Osteoblast (primary cell): ENCODE results near the gene MTA1. TPM values are rescaled to one million over a fixed set of nuclear protein-coding genes. Genes with fewer than 3 reads are reported as not detected.

Experiments used
- DNase-seq: peaks from one replicate; pipeline ENCODE4 v3.0.0; 2011; ENCODE audit warnings: low spot score, mixed read lengths; ENCODE audit not compliant: insufficient read length; ENCODE audit errors: missing footprints
- H2AFZ ChIP-seq: 2 replicates; pipeline ENCODE4 v1.6.0; 2011; ENCODE audit warnings: mild to moderate bottlenecking, low read length
- H3K27ac ChIP-seq: 2 replicates; pipeline ENCODE4 v1.5.1; 2011; ENCODE audit warnings: mild to moderate bottlenecking, low read depth, low read length, moderate library complexity
- H3K27me3 ChIP-seq: 2 replicates; pipeline ENCODE4 v1.6.0; 2012; ENCODE audit warnings: mild to moderate bottlenecking, control low read depth, inconsistent platforms, low read length, moderate library complexity; ENCODE audit not compliant: insufficient read depth
- H3K36me3 ChIP-seq: 2 replicates; pipeline ENCODE4 v1.5.1; 2011; ENCODE audit warnings: mild to moderate bottlenecking, low read length, control low read depth, moderate library complexity; ENCODE audit not compliant: insufficient read depth
- H3K4me1 ChIP-seq: 2 replicates; pipeline ENCODE4 v1.5.1; 2011; ENCODE audit warnings: mild to moderate bottlenecking, low read length, control low read depth, moderate library complexity; ENCODE audit not compliant: insufficient read depth
- H3K4me2 ChIP-seq: 2 replicates; pipeline ENCODE4 v1.6.0; 2011; ENCODE audit warnings: mild to moderate bottlenecking, low read length; ENCODE audit not compliant: insufficient read depth
- H3K4me3 ChIP-seq: fragments of 200-600 bp; sonication (generic); 3 replicates; pipeline ENCODE4 v1.5.1; 2012; ENCODE audit warnings: mild to moderate bottlenecking, low read length, inconsistent platforms; ENCODE audit not compliant: insufficient read depth
- H3K79me2 ChIP-seq: 2 replicates; pipeline ENCODE4 v1.6.0; 2012; ENCODE audit warnings: mild to moderate bottlenecking, low read length, control low read depth, inconsistent platforms; ENCODE audit not compliant: insufficient read depth
- H3K9me3 ChIP-seq: 2 replicates; pipeline ENCODE4 v1.5.1; 2011; ENCODE audit warnings: low read depth, low read length, control low read depth
- H4K20me1 ChIP-seq: 2 replicates; pipeline ENCODE4 v1.6.0; 2012; ENCODE audit warnings: mild to moderate bottlenecking, low read length, control low read depth; ENCODE audit not compliant: insufficient read depth
- CTCF ChIP-seq: IDR thresholded peaks from 2 replicates; pipeline ENCODE4 v1.5.1; 2011; ENCODE audit warnings: mild to moderate bottlenecking, low read depth, low read length, moderate library complexity; ENCODE audit errors: extremely low read depth
- total RNA-seq: library from RNA; depleted of rRNA; stranded (reverse); fragments of >200 nt; gene quantifications from 2 replicates; pipeline ENCODE4 v1.2.3, GENCODE V29; 2012

MTA1 gene
- total RNA-seq, 1 donor, result 60.4 TPM

- H3K4me3 ChIP-seq, result no peak overlapping the region
- H3K27me3 ChIP-seq, result peaks cover 16% of the 10 kb centered on the region
- H3K79me2 ChIP-seq, result no peaks in the 10 kb centered on the region
- H4K20me1 ChIP-seq, result peaks cover 9% of the 10 kb centered on the region
- no peaks in the 10 kb centered on the region for H3K9me3 ChIP-seq
- no peaks in the 10 kb centered on the region for H3K36me3 ChIP-seq
- H2AFZ ChIP-seq, result no peak overlapping the region
- no peak for TF ChIP-seq CTCF
- no peaks in the 10 kb centered on the region for H3K4me1 ChIP-seq
- peak; percentile 77 for DNase-seq
- no peak overlapping the region for H3K4me2 ChIP-seq
- H3K27ac ChIP-seq, result no peak overlapping the region
These were observed 6.7 kb upstream of the MTA1 start for GRCh38 chr14:105412771-105413543.

- Histone ChIP-seq H3K79me2 (no peaks in the 10 kb centered on the region), H3K27me3 (peaks cover 16% of the 10 kb centered on the region), H3K4me1 (no peaks in the 10 kb centered on the region), H4K20me1 (peaks cover 9% of the 10 kb centered on the region), H3K9me3 (no peaks in the 10 kb centered on the region), H3K27ac (no peak overlapping the region), H3K36me3 (no peaks in the 10 kb centered on the region), H3K4me3 (no peak overlapping the region), H2AFZ (no peak overlapping the region), H3K4me2 (no peak overlapping the region)
- peak; percentile 45 for DNase-seq
- no peak for TF ChIP-seq CTCF
These were observed 6.1 kb upstream of the MTA1 start for GRCh38 chr14:105413544-105413886.

- Histone ChIP-seq H3K4me3 (peak overlapping the region; percentile 70), H3K4me1 (peaks cover 8% of the 10 kb centered on the region), H3K79me2 (peaks cover 4% of the 10 kb centered on the region), H3K27ac (no peak overlapping the region), H3K4me2 (peak overlapping the region; percentile 77), H4K20me1 (peaks cover 7% of the 10 kb centered on the region), H3K36me3 (no peaks in the 10 kb centered on the region), H3K9me3 (no peaks in the 10 kb centered on the region), H3K27me3 (peaks cover 16% of the 10 kb centered on the region), H2AFZ (peak overlapping the region; percentile 35)
- TF ChIP-seq CTCF, result peak; percentile 39
- DNase-seq, result peak; percentile 100
These were observed 4.9 kb upstream of the MTA1 start for GRCh38 chr14:105414456-105415371.
